HG02798 (cell line): Measurements from ENCODE around the gene ZNF292.
"Not testable (repeated sequence)": the region's sequence is repeated elsewhere in the genome, so short reads cannot be mapped to it uniquely, and the experiment has no call there.

Experiments used
- ATAC-seq: cut with Tn5 transposase; IDR thresholded peaks from one replicate; pipeline ENCODE4 v1.9.1; 2021; ENCODE audit warnings: mild to moderate bottlenecking; ENCODE audit not compliant: unreplicated experiment, poor library complexity

The ZNF292 gene

DNA sequence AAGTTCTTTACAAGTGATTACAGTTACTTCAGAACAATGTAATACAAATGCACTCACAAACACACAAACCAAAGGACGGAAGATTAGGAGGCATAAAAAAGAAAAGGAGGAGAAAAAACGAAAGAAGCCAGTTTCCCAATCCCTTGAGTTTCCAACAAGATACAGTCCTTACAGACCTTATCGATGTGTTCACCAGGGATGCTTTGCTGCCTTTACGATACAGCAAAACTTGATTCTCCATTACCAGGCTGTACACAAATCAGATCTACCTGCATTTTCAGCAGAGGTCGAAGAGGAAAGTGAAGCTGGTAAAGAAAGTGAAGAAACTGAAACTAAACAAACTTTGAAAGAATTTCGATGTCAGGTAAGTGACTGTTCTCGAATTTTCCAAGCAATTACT, 104.4 kb downstream of the ZNF292 start:
- ATAC-seq, result no peak

DNA sequence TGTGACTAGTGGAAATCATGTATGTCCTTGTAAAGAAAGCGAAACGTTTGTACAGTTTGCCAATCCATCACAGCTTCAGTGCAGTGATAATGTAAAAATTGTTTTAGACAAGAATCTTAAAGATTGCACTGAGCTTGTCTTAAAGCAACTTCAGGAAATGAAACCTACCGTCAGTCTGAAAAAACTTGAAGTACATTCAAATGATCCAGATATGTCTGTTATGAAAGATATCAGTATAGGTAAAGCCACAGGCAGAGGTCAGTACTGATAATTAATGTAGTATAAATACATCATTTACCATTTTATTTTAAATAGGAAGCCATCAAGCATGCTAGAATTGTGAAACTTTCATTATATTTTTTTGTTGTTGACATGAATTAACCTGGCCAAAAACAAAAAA, 106.2 kb downstream of the ZNF292 start:
- ATAC-seq, result no peak

DNA sequence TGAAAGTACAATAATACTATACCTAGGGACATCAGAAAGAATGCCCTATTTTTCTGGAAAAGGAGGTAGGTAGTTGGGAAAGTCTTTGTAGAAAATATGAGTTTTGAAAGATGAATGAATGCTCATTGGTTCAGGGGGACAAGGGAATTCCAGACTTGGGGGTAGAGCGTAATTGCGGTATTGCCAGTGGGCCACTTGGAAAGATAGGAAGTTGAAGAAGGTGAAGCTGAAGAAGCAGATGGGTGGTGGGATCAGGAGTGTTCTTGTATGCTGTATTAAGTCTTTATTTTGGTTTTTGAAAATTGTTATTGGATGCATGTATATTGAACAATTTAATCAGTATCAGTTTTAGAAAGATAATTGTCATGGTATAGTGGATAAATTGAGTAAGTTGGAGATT, 109.1 kb downstream of the ZNF292 start:
- ATAC-seq, result no peak

DNA sequence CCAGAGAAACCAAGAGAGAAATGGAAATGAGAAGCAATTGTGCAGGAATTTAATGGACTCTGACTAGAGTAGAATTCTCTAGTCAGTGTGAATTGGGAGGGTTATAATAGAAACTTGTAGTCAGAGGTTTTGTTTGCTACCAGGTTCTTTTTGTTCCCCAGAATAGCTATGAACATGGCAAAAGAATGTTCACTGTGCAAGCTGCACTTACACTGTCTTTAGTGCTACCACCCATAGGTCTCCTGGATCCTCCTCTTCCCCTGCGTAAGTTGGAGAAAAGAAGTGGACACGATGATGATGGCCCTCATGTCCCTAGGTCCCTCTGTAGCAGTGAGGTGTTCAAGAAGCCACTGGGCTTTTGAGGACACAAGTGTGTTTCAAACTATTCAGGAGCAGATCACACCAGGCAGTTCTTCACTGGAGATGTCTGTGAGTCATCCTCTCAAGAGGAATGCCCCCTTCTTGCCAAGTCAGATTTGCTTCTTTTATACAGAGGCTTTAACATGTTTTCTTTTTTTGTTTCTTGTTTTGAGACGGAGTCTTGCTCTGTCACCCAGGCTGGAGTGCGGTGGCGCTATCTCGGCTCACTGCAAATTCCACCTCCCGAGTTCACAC, 119.4 kb downstream of the ZNF292 start:
- ATAC-seq, result no peak

DNA sequence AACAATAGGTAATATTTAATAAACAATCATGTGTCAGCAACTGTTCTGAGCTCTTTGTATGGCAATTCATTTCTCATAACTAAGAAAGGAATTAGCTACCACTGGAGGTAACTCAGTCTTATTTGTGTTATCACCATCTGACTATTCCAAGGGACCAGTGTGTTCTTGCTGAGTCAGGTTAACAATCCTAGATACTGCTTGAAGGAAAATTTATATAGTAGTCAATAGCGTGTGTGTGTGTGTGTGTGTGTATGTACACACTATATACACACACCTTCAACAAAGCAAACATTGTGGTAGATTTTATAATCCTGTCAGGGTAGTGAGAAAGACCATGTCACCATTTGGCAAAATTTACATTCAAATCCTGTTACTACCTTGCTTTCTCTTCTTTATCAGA, 121.3 kb downstream of the ZNF292 start:
- ATAC-seq, result no peak

DNA sequence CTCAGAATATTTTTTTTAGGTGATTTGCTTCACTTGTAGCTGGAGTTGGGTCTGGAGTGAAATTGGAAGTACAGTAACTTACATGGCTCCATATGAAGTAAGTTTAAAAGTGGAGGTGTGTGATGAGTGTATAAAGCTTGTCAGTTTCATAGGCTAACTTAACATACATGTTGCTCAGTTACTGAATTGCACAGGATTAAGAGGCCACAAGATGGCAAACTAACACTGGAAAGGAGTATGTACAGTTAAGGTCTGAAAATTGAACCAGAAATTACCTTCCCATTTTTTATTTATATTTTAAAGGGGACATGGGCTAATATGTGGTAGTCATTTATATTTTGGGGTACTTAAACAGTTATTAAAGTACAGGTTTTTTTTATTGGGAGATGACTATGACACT, 121.8 kb downstream of the ZNF292 start:
- no peak for ATAC-seq

DNA sequence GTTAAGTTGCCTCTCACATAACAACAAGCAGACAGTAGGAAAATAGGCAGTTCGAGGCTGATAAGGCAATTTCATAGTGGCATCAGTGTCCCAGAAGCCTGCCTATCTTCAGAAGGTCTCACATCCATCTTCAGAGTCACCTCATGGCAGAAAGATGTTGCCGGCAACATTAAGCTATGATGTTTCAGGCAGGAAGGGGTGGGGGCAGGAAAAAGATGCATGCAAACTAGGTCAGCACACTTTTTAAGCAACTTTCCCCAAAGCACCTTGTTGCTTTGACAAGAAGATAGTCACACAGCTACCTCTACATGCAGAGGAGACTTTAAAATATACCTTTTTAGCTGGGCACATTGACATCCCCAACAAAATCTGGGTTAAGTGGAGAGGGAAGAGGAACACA, 123.8 kb downstream of the ZNF292 start:
- no peak for ATAC-seq

DNA sequence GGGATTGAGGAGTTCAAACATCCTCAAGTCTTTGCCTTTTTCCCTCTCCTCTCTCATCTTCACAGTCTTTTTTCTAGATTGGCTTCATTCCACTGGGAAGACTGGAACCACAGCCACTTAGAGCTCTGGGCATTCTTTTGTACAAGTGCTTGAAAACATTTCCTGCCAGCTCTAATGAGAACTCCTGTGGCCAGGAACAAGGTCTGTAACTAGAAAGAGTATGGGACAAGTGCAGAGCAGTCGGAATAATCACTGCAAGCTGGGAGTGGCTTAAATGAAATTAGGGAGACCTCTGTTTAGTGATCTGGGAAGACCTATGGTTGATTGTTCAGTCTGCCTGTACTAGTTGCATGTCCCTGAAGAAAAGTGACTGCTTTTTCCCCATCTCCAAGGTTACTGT, 126.1 kb downstream of the ZNF292 start:
- no peak for ATAC-seq

DNA sequence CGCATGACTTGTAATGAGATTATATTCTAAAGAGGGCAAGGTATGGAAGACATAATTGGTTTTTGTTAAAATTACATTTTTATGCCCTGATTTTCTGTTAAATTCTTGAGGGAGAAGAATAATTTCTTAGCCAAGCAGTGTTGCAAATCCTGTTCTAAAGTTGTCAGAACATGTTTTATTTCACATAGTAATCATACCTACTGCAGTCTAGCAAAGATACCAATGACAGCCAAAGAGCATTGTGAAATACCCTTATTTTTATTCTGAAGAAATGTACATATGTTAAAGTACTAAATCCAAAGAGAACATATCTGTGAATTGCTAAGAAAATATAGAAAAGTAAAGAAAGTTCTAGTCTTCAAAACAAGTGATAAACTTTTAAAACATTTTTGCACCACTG, 127.4 kb downstream of the ZNF292 start:
- ATAC-seq, result no peak

DNA sequence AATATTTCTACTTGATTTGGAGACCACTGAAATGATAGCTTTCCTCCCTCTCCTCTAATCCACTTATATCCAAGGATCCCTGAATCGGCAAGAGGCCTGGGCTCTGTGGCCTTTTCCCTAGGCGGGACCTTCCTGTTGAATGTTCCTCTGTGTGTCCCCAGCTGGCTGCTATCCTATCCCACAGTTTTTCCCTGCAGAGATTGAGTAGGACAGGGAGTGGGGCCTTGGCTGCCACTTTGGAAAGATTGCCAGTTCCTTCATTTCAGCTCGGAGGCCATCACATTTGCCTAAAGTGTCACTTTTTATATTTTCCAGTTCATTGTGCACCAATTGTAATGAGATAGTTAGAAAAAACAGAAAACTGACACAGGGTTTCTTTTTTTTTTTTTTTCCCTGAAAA, 128.1 kb downstream of the ZNF292 start:
- ATAC-seq, result no peak

DNA sequence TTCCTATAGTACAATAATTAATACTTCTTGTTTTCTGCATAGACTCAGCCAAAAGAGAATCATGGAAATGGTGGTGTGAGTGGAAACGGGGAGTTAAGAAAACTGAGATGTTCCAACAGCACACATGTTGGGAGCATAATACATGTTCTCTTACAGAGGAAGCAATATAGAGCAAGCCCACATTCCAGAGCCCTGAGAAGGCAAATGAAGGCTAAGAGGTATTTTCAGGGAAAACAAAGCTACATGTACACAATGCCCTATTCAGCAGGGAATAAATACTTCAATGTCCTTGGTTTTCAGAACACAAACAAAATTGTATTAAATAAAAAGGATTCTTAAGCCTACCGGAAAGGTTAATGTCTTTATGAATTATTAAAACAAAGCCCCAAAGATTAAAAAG, 131.9 kb downstream of the ZNF292 start:
- no peak for ATAC-seq

DNA sequence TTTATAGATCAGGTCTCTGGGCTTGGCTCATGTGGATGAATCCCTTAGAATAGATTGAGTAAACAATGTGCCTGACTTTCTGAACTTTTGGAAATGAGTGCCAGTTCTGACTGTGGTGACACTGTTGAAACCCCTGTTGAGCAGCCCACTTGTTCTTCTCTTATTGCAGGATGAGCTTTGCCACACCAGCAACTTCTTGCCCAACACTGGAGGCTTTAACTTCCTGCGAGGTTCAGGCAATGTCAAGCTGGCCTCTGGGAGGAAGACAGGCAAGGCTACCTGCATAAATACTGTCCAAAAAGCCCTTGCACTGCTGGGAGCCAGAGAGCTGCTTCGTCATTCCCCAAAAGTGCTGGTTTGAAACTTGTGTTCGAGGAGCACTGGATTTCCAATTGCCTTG, 134.2 kb downstream of the ZNF292 start:
- ATAC-seq, result no peak

DNA sequence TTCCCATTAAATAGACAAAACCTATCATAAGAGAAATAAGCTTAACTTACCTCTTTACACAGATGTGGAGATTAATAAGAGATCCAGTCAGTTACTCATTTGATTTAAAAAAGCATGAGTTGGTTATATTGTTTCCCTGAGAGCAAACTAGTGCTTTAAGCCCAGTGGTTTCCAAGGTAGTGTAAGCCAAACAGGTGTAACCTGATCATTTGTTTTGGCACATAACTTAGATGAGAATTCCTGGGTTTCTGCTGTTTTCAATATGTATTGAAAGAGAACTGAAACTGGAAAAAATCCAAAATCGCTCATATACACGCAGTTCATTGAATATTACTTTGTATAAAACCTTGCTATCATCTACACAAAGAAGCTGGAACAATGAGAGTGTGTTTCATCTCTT, 136.5 kb downstream of the ZNF292 start:
- no peak for ATAC-seq

DNA sequence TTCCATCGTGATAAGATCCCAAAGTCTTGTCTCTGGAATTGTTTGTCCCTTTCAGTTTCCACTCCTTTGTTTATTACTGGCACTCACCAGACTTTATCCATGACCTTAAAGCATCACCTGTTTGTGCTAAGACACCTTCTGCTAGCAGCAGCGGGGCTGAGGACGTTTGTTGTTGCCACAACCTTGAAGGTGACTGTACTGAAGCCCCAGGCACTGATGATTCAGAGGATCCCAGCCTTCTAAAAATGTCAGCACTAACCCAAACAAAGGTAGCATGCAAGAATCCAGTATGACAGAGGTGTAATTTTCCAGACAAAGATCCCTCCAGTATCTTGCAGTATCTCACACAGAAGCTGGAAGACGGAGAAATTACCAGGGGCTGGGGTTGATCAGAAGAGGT, 138.2 kb downstream of the ZNF292 start:
- ATAC-seq, result no peak

DNA sequence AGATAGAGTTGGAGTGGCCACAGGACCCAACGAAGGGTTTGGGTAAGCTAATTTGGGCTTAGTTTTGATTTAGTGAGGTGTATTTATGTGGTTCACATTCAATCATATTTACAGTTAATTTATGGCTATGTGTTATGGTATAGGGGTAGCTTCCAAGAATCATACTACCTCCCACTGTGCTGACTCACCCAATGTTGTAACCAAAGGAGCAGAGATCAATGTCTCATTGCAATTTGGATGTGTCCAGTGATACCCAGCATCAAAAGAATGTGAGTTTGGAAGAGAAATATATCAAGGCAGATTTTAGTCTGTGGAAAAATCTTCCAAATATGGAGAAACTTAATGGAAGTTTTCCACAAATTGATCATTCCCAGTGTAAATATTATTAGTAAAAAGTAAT, 141.8 kb downstream of the ZNF292 start:
- ATAC-seq, result no peak

DNA sequence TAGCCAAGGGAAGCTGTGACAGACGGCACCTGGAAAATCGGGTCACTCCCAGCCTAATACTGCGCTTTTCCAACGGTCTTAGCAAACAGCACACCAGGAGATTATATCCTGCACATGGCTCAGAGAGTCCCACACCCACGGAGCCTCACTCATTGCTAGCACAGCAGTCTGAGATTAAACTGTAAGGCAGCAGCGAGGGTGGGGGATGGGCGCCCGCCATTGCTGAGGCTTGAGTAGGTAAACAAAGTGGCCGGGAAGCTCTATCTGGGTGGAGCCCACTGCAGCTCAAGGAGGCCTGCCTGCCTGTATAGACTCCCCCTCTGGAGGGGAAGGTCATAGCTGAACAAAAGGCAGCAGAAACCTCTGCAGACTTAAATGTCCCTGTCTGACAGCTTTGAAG, 145.9 kb downstream of the ZNF292 start:
- not testable (repeated sequence) for ATAC-seq

DNA sequence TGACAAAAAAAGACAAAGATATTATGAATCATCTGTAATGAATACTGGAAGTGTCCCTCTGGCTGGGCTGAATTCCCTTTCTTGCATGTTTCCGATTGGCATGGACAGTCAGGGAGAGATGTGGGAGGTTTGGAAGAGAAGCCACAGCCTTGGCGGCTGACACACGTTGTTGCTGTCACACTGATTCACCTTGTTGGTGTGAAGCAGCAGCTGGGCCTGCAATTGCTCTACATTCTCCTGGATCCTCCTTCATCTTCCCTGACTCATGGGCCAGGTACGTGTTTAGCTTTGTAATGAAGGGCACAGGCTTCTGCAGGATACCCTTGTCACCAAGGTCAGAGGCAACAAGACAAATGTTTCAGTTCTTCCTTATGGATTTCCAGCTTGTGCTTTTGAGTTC, 153.6 kb downstream of the ZNF292 start:
- no peak for ATAC-seq

DNA sequence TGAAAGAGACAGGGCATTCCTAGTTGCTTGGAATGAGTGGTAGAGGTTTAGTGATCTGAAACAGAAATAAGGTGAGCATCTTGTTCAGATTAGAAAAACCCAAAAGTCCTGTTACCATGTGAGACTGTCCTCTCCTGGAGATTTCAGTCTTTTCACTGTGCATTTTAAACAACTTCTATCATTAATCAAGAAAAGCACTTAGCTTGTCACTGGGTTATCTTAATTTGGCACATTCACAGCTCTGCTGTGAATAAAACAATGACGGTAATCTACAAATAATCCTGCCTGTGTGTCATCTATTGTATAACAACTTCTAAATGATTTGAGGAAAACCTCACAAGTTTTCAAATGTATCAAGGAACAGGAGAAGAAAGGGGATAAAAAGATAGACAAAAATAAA, 157.5 kb downstream of the ZNF292 start:
- ATAC-seq, result no peak
